ENCODE data around the gene EMILIN1. TPM values are rescaled to one million over a fixed set of nuclear protein-coding genes. Genes with fewer than 3 reads are reported as not detected.

Gene EMILIN1
- total RNA-seq, 2 donors from 2014 or later, result 1.9 to 2.1 TPM

DNA sequence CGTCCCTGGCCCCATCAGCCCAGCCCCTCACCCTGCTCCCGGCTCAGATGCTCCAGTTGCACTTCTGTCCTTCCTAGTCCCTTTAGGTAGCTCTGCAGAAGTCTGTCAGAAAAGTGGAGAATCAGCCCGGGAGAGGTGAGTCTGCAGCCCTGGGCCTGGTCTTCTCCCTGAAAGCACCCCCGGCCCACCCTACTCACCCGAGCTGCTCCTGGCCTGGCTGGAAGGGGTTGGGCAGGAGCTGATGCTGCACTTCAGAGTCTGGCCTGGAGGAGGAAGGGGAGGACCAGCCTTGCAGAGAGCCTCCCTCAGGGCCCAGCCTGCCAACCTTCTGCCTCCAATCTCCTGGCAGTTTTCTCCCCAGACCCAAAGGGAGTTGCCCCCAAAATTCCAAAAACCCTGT lies 23.9 kb downstream of the EMILIN1 start:
- TF ChIP-seq, protein P1, sequence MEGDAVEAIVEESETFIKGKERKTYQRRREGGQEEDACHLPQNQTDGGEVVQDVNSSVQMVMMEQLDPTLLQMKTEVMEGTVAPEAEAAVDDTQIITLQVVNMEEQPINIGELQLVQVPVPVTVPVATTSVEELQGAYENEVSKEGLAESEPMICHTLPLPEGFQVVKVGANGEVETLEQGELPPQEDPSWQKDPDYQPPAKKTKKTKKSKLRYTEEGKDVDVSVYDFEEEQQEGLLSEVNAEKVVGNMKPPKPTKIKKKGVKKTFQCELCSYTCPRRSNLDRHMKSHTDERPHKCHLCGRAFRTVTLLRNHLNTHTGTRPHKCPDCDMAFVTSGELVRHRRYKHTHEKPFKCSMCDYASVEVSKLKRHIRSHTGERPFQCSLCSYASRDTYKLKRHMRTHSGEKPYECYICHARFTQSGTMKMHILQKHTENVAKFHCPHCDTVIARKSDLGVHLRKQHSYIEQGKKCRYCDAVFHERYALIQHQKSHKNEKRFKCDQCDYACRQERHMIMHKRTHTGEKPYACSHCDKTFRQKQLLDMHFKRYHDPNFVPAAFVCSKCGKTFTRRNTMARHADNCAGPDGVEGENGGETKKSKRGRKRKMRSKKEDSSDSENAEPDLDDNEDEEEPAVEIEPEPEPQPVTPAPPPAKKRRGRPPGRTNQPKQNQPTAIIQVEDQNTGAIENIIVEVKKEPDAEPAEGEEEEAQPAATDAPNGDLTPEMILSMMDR (conservative IDR thresholded peaks at IDR 0.05), result no peak
- H3K27me3 Mint-ChIP-seq (ENCODE audit: insufficient read depth), result peaks cover 3% of the 10 kb centered on the region
- DNase-seq, result no peak
- Histone ChIP-seq H3K4me1 (ENCODE audit: control insufficient read depth, insufficient read depth, low read length) (no peaks in the 10 kb centered on the region), H3K9ac (ENCODE audit: extremely low read depth, low read length, poor library complexity, severe bottlenecking) (no peak overlapping the region), H3K27me3 (ENCODE audit: control insufficient read depth, insufficient read depth, low read length, poor library complexity, severe bottlenecking) (peaks cover 6% of the 10 kb centered on the region), H3K9me3 (ENCODE audit: control insufficient read depth, low read length) (no peaks in the 10 kb centered on the region), H3K4me3 (ENCODE audit: low read length) (no peak overlapping the region), H3K27ac (ENCODE audit: low read depth, low read length) (no peak overlapping the region), H3K36me3 (ENCODE audit: control insufficient read depth, insufficient read depth, low read length) (no peaks in the 10 kb centered on the region)
- no peak overlapping the region for H3K27ac Mint-ChIP-seq
- H3K9me3 Mint-ChIP-seq, result no peaks in the 10 kb centered on the region
- H3K4me3 Mint-ChIP-seq, result no peak overlapping the region
- H3K4me1 Mint-ChIP-seq, result no peaks in the 10 kb centered on the region
- WGBS, 2 experiments (ENCODE audit: insufficient coverage in 1 of 2, insufficient read length in 1 of 2), result 92% methylated on average over 5 of the region's 5 CpGs; no CpG with 5 or more reads in 1 of the 2 experiments
- no peaks in the 10 kb centered on the region for H3K36me3 Mint-ChIP-seq (ENCODE audit: low read depth)

DNA sequence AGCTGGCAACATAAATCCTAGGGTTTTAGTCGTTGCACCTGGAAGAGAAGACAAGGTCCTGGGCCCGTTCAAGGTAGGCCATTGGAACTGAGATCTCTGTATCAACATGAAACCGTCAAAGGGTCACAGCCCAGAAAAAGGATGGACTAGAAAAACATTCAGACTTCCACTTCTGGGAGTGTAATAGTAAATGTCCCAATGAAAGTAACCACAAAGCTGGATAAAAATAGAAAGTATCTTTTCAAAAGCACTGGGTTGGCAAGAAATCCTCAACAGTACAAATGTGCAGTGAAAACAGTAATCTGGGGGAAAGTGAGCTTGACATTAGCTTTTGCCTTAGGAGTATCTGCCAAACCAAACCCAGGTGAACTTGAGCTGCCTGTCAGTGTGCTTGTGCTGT lies 27.6 kb downstream of the EMILIN1 start:
- H3K27ac Mint-ChIP-seq, result no peak overlapping the region
- Histone ChIP-seq H3K27me3 (ENCODE audit: control insufficient read depth, insufficient read depth, low read length, poor library complexity, severe bottlenecking) (peaks cover 6% of the 10 kb centered on the region), H3K4me1 (ENCODE audit: control insufficient read depth, insufficient read depth, low read length) (no peaks in the 10 kb centered on the region), H3K36me3 (ENCODE audit: control insufficient read depth, insufficient read depth, low read length) (no peaks in the 10 kb centered on the region), H3K27ac (ENCODE audit: low read depth, low read length) (no peak overlapping the region), H3K9me3 (ENCODE audit: control insufficient read depth, low read length) (no peaks in the 10 kb centered on the region), H3K9ac (ENCODE audit: extremely low read depth, low read length, poor library complexity, severe bottlenecking) (no peak overlapping the region), H3K4me3 (ENCODE audit: low read length) (no peak overlapping the region)
- no peaks in the 10 kb centered on the region for H3K9me3 Mint-ChIP-seq
- no peak overlapping the region for H3K4me3 Mint-ChIP-seq
- H3K36me3 Mint-ChIP-seq (ENCODE audit: low read depth), result no peaks in the 10 kb centered on the region
- H3K4me1 Mint-ChIP-seq, result no peaks in the 10 kb centered on the region
- 83 to 90% methylated on average over 3 of the region's 3 CpGs for WGBS, 2 experiments (ENCODE audit: insufficient coverage in 1 of 2, insufficient read length in 1 of 2)
- H3K27me3 Mint-ChIP-seq (ENCODE audit: insufficient read depth), result peaks cover 3% of the 10 kb centered on the region
- no peak for DNase-seq
- TF ChIP-seq, protein P1 (conservative IDR thresholded peaks at IDR 0.05), result no peak

DNA sequence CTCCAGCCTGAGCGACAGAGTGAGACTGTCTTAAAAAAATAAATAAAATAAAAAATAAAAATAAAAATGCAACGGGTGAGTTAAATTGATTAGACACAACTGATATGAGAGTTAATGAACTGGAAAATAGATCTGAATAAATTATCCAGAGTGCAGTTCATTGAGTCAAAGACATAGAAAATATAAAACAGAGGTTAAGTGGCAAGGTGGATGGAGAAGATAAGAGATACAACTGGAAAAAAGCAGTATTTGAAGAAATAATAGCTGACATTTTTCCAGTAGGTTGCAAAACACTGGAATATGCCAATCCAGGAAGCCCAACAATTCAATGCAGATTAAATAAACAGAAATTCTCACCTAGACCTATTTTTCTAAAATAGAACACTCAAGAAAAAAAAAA lies 29.8 kb downstream of the EMILIN1 start:
- no peak overlapping the region for H3K27ac ChIP-seq (ENCODE audit: low read depth, low read length)
- TF ChIP-seq, protein P1 (conservative IDR thresholded peaks at IDR 0.05), result no peak
- peaks cover 7% of the 10 kb centered on the region for H3K27me3 Mint-ChIP-seq (ENCODE audit: insufficient read depth)
- no peaks in the 10 kb centered on the region for H3K36me3 Mint-ChIP-seq (ENCODE audit: low read depth)
- no peaks in the 10 kb centered on the region for H3K9me3 ChIP-seq (ENCODE audit: control insufficient read depth, low read length)
- no peak overlapping the region for H3K4me3 ChIP-seq (ENCODE audit: low read length)
- H3K9ac ChIP-seq (ENCODE audit: extremely low read depth, low read length, poor library complexity, severe bottlenecking), result no peak overlapping the region
- H3K27me3 ChIP-seq (ENCODE audit: control insufficient read depth, insufficient read depth, low read length, poor library complexity, severe bottlenecking), result peaks cover 6% of the 10 kb centered on the region
- no peak for DNase-seq
- no peaks in the 10 kb centered on the region for H3K36me3 ChIP-seq (ENCODE audit: control insufficient read depth, insufficient read depth, low read length)
- no peaks in the 10 kb centered on the region for H3K4me1 ChIP-seq (ENCODE audit: control insufficient read depth, insufficient read depth, low read length)
- no peak overlapping the region for H3K27ac Mint-ChIP-seq
- WGBS, 2 experiments (ENCODE audit: insufficient coverage in 1 of 2, insufficient read length in 1 of 2), result 83 to 84% methylated on average over 1 of the region's 2 CpGs
- no peaks in the 10 kb centered on the region for H3K4me1 Mint-ChIP-seq
- no peaks in the 10 kb centered on the region for H3K9me3 Mint-ChIP-seq
- no peak overlapping the region for H3K4me3 Mint-ChIP-seq

Measured in endodermal cell (in vitro differentiated cells).